ENCODE measurements around the gene GPATCH2.

The GPATCH2 gene

GRCh38 chr1:217630711-217631591, at the start of gene GPATCH2, which contains the start of gene SPATA17:
Gene GPATCH2 (minus strand): TSS chr1:217631090. CDS start chr1:217630971, 119 bp downstream.
Gene SPATA17 (plus strand): TSS chr1:217631344. CDS start chr1:217631379, 35 bp downstream.
- Histone ChIP-seq H3K36me3 (ENCODE audit: control insufficient read depth, insufficient read depth, low read length) (no peaks in the 10 kb centered on the region), H3K27ac (ENCODE audit: low read depth, low read length) (peak within 1 kb of the TSS; percentile 100), H3K9me3 (ENCODE audit: control insufficient read depth, insufficient read depth, low read depth, low read length) (no peaks in the 10 kb centered on the region), H3K4me3 (ENCODE audit: low read depth, low read length) (peak within 1 kb of the TSS; percentile 93), H3K9ac (ENCODE audit: low read length) (peak within 1 kb of the TSS; percentile 97), H3K27me3 (ENCODE audit: control insufficient read depth, insufficient read depth, low read length) (no peaks in the 10 kb centered on the region), H3K4me1 (ENCODE audit: control insufficient read depth, insufficient read depth, low read length) (no peaks in the 10 kb centered on the region)

- Histone ChIP-seq H3K4me1 (ENCODE audit: control insufficient read depth, insufficient read depth, low read length) (no peaks in the 10 kb centered on the region), H3K9me3 (ENCODE audit: control insufficient read depth, insufficient read depth, low read depth, low read length) (no peaks in the 10 kb centered on the region), H3K4me3 (ENCODE audit: low read depth, low read length) (no peak overlapping the region), H3K9ac (ENCODE audit: low read length) (no peak overlapping the region), H3K27me3 (ENCODE audit: control insufficient read depth, insufficient read depth, low read length) (no peaks in the 10 kb centered on the region), H3K36me3 (ENCODE audit: control insufficient read depth, insufficient read depth, low read length) (no peaks in the 10 kb centered on the region), H3K27ac (ENCODE audit: low read depth, low read length) (no peak overlapping the region)
Measured at GRCh38 chr1:217674028-217674729, 43.3 kb upstream of the GPATCH2 start.

GRCh38 chr1:217673387-217673786, 42.5 kb upstream of the GPATCH2 start:
- no peak overlapping the region for H3K9ac ChIP-seq (ENCODE audit: low read length)
- H3K9me3 ChIP-seq (ENCODE audit: control insufficient read depth, insufficient read depth, low read depth, low read length): no peaks in the 10 kb centered on the region
- H3K4me1 ChIP-seq (ENCODE audit: control insufficient read depth, insufficient read depth, low read length): no peaks in the 10 kb centered on the region
- no peak overlapping the region for H3K4me3 ChIP-seq (ENCODE audit: low read depth, low read length)
- no peaks in the 10 kb centered on the region for H3K27me3 ChIP-seq (ENCODE audit: control insufficient read depth, insufficient read depth, low read length)
- no peaks in the 10 kb centered on the region for H3K36me3 ChIP-seq (ENCODE audit: control insufficient read depth, insufficient read depth, low read length)
- no peak overlapping the region for H3K27ac ChIP-seq (ENCODE audit: low read depth, low read length)

- H3K36me3 ChIP-seq (ENCODE audit: control insufficient read depth, insufficient read depth, low read length): no peaks in the 10 kb centered on the region
- no peak overlapping the region for H3K9ac ChIP-seq (ENCODE audit: low read length)
- no peaks in the 10 kb centered on the region for H3K27me3 ChIP-seq (ENCODE audit: control insufficient read depth, insufficient read depth, low read length)
- no peaks in the 10 kb centered on the region for H3K9me3 ChIP-seq (ENCODE audit: control insufficient read depth, insufficient read depth, low read depth, low read length)
- no peak overlapping the region for H3K4me3 ChIP-seq (ENCODE audit: low read depth, low read length)
- no peak overlapping the region for H3K27ac ChIP-seq (ENCODE audit: low read depth, low read length)
- H3K4me1 ChIP-seq (ENCODE audit: control insufficient read depth, insufficient read depth, low read length): no peaks in the 10 kb centered on the region
Measured at GRCh38 chr1:217668351-217668940, 37.6 kb upstream of the GPATCH2 start.

- Histone ChIP-seq H3K9ac (ENCODE audit: low read length) (no peak overlapping the region), H3K4me1 (ENCODE audit: control insufficient read depth, insufficient read depth, low read length) (no peaks in the 10 kb centered on the region), H3K4me3 (ENCODE audit: low read depth, low read length) (no peak overlapping the region), H3K36me3 (ENCODE audit: control insufficient read depth, insufficient read depth, low read length) (no peaks in the 10 kb centered on the region), H3K27ac (ENCODE audit: low read depth, low read length) (no peak overlapping the region), H3K9me3 (ENCODE audit: control insufficient read depth, insufficient read depth, low read depth, low read length) (no peaks in the 10 kb centered on the region), H3K27me3 (ENCODE audit: control insufficient read depth, insufficient read depth, low read length) (no peaks in the 10 kb centered on the region)
Measured at GRCh38 chr1:217661407-217661806, 30.5 kb upstream of the GPATCH2 start.

- no peak overlapping the region for H3K27ac ChIP-seq (ENCODE audit: low read depth, low read length)
- no peaks in the 10 kb centered on the region for H3K36me3 ChIP-seq (ENCODE audit: control insufficient read depth, insufficient read depth, low read length)
- H3K4me3 ChIP-seq (ENCODE audit: low read depth, low read length): no peak overlapping the region
- H3K27me3 ChIP-seq (ENCODE audit: control insufficient read depth, insufficient read depth, low read length): no peaks in the 10 kb centered on the region
- no peaks in the 10 kb centered on the region for H3K4me1 ChIP-seq (ENCODE audit: control insufficient read depth, insufficient read depth, low read length)
- no peaks in the 10 kb centered on the region for H3K9me3 ChIP-seq (ENCODE audit: control insufficient read depth, insufficient read depth, low read depth, low read length)
- H3K9ac ChIP-seq (ENCODE audit: low read length): no peak overlapping the region
Measured at GRCh38 chr1:217660353-217661062, 29.6 kb upstream of the GPATCH2 start.

- H3K9ac ChIP-seq (ENCODE audit: low read length): no peak overlapping the region
- no peak overlapping the region for H3K4me3 ChIP-seq (ENCODE audit: low read depth, low read length)
Measured at GRCh38 chr1:217650674-217651073, 19.8 kb upstream of the GPATCH2 start.

GRCh38 chr1:217647791-217648190, 16.9 kb upstream of the GPATCH2 start:
- H3K4me1 ChIP-seq (ENCODE audit: control insufficient read depth, insufficient read depth, low read length): no peaks in the 10 kb centered on the region
- H3K27me3 ChIP-seq (ENCODE audit: control insufficient read depth, insufficient read depth, low read length): no peaks in the 10 kb centered on the region
- H3K4me3 ChIP-seq (ENCODE audit: low read depth, low read length): no peak overlapping the region
- H3K9ac ChIP-seq (ENCODE audit: low read length): no peak overlapping the region
- H3K9me3 ChIP-seq (ENCODE audit: control insufficient read depth, insufficient read depth, low read depth, low read length): no peaks in the 10 kb centered on the region
- H3K36me3 ChIP-seq (ENCODE audit: control insufficient read depth, insufficient read depth, low read length): no peaks in the 10 kb centered on the region
- H3K27ac ChIP-seq (ENCODE audit: low read depth, low read length): no peak overlapping the region

More at GRCh38 chr1:217650674-217651073, 19.8 kb upstream of the GPATCH2 start:
- no peaks in the 10 kb centered on the region for H3K36me3 ChIP-seq (ENCODE audit: control insufficient read depth, insufficient read depth, low read length)
- H3K27me3 ChIP-seq (ENCODE audit: control insufficient read depth, insufficient read depth, low read length): no peaks in the 10 kb centered on the region
- H3K9me3 ChIP-seq (ENCODE audit: control insufficient read depth, insufficient read depth, low read depth, low read length): no peaks in the 10 kb centered on the region
- H3K27ac ChIP-seq (ENCODE audit: low read depth, low read length): no peak overlapping the region
- H3K4me1 ChIP-seq (ENCODE audit: control insufficient read depth, insufficient read depth, low read length): no peaks in the 10 kb centered on the region

- Histone ChIP-seq H3K9me3 (ENCODE audit: control insufficient read depth, insufficient read depth, low read depth, low read length) (no peaks in the 10 kb centered on the region), H3K36me3 (ENCODE audit: control insufficient read depth, insufficient read depth, low read length) (no peaks in the 10 kb centered on the region), H3K27me3 (ENCODE audit: control insufficient read depth, insufficient read depth, low read length) (no peaks in the 10 kb centered on the region), H3K27ac (ENCODE audit: low read depth, low read length) (no peak overlapping the region), H3K4me1 (ENCODE audit: control insufficient read depth, insufficient read depth, low read length) (no peaks in the 10 kb centered on the region), H3K9ac (ENCODE audit: low read length) (no peak overlapping the region), H3K4me3 (ENCODE audit: low read depth, low read length) (no peak overlapping the region)
Measured at GRCh38 chr1:217642455-217642854, 11.6 kb upstream of the GPATCH2 start.

- Histone ChIP-seq H3K27me3 (ENCODE audit: control insufficient read depth, insufficient read depth, low read length) (no peaks in the 10 kb centered on the region), H3K9me3 (ENCODE audit: control insufficient read depth, insufficient read depth, low read depth, low read length) (no peaks in the 10 kb centered on the region), H3K4me3 (ENCODE audit: low read depth, low read length) (no peak overlapping the region), H3K36me3 (ENCODE audit: control insufficient read depth, insufficient read depth, low read length) (no peaks in the 10 kb centered on the region), H3K27ac (ENCODE audit: low read depth, low read length) (no peak overlapping the region), H3K4me1 (ENCODE audit: control insufficient read depth, insufficient read depth, low read length) (no peaks in the 10 kb centered on the region), H3K9ac (ENCODE audit: low read length) (no peak overlapping the region)
Measured at GRCh38 chr1:217627431-217627830, 3.5 kb downstream of the GPATCH2 start.
